ENCODE data around the gene ALOX15. TPM values are rescaled to one million over a fixed set of nuclear protein-coding genes. Genes with fewer than 3 reads are reported as not detected.
"Not testable (repeated sequence)": the region's sequence is repeated elsewhere in the genome, so short reads cannot be mapped to it uniquely, and the experiment has no call there.

ALOX15 gene
- total and polyA plus RNA-seq, 2 donors (not counting 1 experiment from before 2014, with no cell fraction given): not detected

- Histone ChIP-seq H2AFZ (ENCODE audit: low read length) (no peak overlapping the region), H3K9me3 (ENCODE audit: control insufficient read depth, insufficient read depth, low read depth, low read length) (no peaks in the 10 kb centered on the region), H3K4me2 (ENCODE audit: extremely low read depth, insufficient read depth, low read length) (no peak overlapping the region), H4K20me1 (ENCODE audit: control insufficient read depth, extremely low read depth, insufficient read depth, low read length) (peaks cover 2% of the 10 kb centered on the region), H3K4me3 (replicated peaks in 1 of 4; ENCODE audit: control extremely low read depth in 1 of 4, insufficient read depth in 1 of 4, low read depth in 3 of 4, low read length in 4 of 4) (no peak overlapping the region), H3K79me2 (ENCODE audit: control insufficient read depth, insufficient read depth, low read length) (no peaks in the 10 kb centered on the region), H3K36me3 (ENCODE audit: control insufficient read depth, insufficient read depth, low read length) (no peaks in the 10 kb centered on the region), H3K27me3 (ENCODE audit: control insufficient read depth, insufficient read depth, low read length) (peaks cover 39% of the 10 kb centered on the region), H3K27ac (ENCODE audit: insufficient read depth, low read length) (no peak overlapping the region), H3K9ac (ENCODE audit: insufficient read depth, low read length) (no peak overlapping the region), H3K4me1 (ENCODE audit: control insufficient read depth, extremely low read depth, insufficient read depth, low read length) (no peaks in the 10 kb centered on the region)
- no peak for DNase-seq (ENCODE audit: low read depth in 2 of 2)
- TF ChIP-seq CTCF (conservative IDR thresholded peaks at IDR 0.05 in 1 of 2, IDR thresholded peaks at IDR 0.05 in 1 of 2; ENCODE audit: low read depth in 1 of 2, low read length in 2 of 2) (no peak), EZH2 (IDR thresholded peaks at IDR 0.05; ENCODE audit: low read length, missing control alignments) (no peak)
Measured at GRCh38 chr17:4642286-4642685, 808 bp upstream of the ALOX15 start.

GRCh38 chr17:4640569-4641188 lies 799 bp downstream of the ALOX15 start:
- H3K9ac ChIP-seq (ENCODE audit: insufficient read depth, low read length); H3K4me1 ChIP-seq (ENCODE audit: control insufficient read depth, extremely low read depth, insufficient read depth, low read length); H2AFZ ChIP-seq (ENCODE audit: low read length); H3K36me3 ChIP-seq (ENCODE audit: control insufficient read depth, insufficient read depth, low read length); H3K4me3 ChIP-seq (replicated peaks in 1 of 4; ENCODE audit: control extremely low read depth in 1 of 4, insufficient read depth in 1 of 4, low read depth in 3 of 4, low read length in 4 of 4); H3K9me3 ChIP-seq (ENCODE audit: control insufficient read depth, insufficient read depth, low read depth, low read length); H4K20me1 ChIP-seq (ENCODE audit: control insufficient read depth, extremely low read depth, insufficient read depth, low read length); H3K4me2 ChIP-seq (ENCODE audit: extremely low read depth, insufficient read depth, low read length); DNase-seq (ENCODE audit: low read depth in 2 of 2); H3K27ac ChIP-seq (ENCODE audit: insufficient read depth, low read length); H3K79me2 ChIP-seq (ENCODE audit: control insufficient read depth, insufficient read depth, low read length): not testable (repeated sequence)
- peaks cover 45% of the 10 kb centered on the region for H3K27me3 ChIP-seq (ENCODE audit: control insufficient read depth, insufficient read depth, low read length)

- H3K4me1 ChIP-seq (ENCODE audit: control insufficient read depth, extremely low read depth, insufficient read depth, low read length); H3K79me2 ChIP-seq (ENCODE audit: control insufficient read depth, insufficient read depth, low read length); H3K4me2 ChIP-seq (ENCODE audit: extremely low read depth, insufficient read depth, low read length); DNase-seq (ENCODE audit: low read depth in 2 of 2); H3K27ac ChIP-seq (ENCODE audit: insufficient read depth, low read length); H4K20me1 ChIP-seq (ENCODE audit: control insufficient read depth, extremely low read depth, insufficient read depth, low read length); H3K9me3 ChIP-seq (ENCODE audit: control insufficient read depth, insufficient read depth, low read depth, low read length); H3K36me3 ChIP-seq (ENCODE audit: control insufficient read depth, insufficient read depth, low read length); H2AFZ ChIP-seq (ENCODE audit: low read length); H3K9ac ChIP-seq (ENCODE audit: insufficient read depth, low read length); H3K4me3 ChIP-seq (replicated peaks in 1 of 4; ENCODE audit: control extremely low read depth in 1 of 4, insufficient read depth in 1 of 4, low read depth in 3 of 4, low read length in 4 of 4): not testable (repeated sequence)
- H3K27me3 ChIP-seq (ENCODE audit: control insufficient read depth, insufficient read depth, low read length): peaks cover 48% of the 10 kb centered on the region
Measured at GRCh38 chr17:4639301-4640059, 2.0 kb downstream of the ALOX15 start.

GRCh38 chr17:4638766-4639165 lies 2.7 kb downstream of the ALOX15 start:
- H3K27me3 ChIP-seq (ENCODE audit: control insufficient read depth, insufficient read depth, low read length): peaks cover 44% of the 10 kb centered on the region
- not testable (repeated sequence) for H3K4me1 ChIP-seq (ENCODE audit: control insufficient read depth, extremely low read depth, insufficient read depth, low read length)

More at GRCh38 chr17:4638766-4639165, 2.7 kb downstream of the ALOX15 start:
- not testable (repeated sequence) for H3K9me3 ChIP-seq (ENCODE audit: control insufficient read depth, insufficient read depth, low read depth, low read length); H3K36me3 ChIP-seq (ENCODE audit: control insufficient read depth, insufficient read depth, low read length); H3K4me3 ChIP-seq (replicated peaks in 1 of 4; ENCODE audit: control extremely low read depth in 1 of 4, insufficient read depth in 1 of 4, low read depth in 3 of 4, low read length in 4 of 4); H3K27ac ChIP-seq (ENCODE audit: insufficient read depth, low read length); H3K4me2 ChIP-seq (ENCODE audit: extremely low read depth, insufficient read depth, low read length); H3K79me2 ChIP-seq (ENCODE audit: control insufficient read depth, insufficient read depth, low read length); H4K20me1 ChIP-seq (ENCODE audit: control insufficient read depth, extremely low read depth, insufficient read depth, low read length); H3K9ac ChIP-seq (ENCODE audit: insufficient read depth, low read length); H2AFZ ChIP-seq (ENCODE audit: low read length); DNase-seq (ENCODE audit: low read depth in 2 of 2)
